HG03175 (cell line): ENCODE data around the gene RPL10.
"Not testable (repeated sequence)": the region's sequence is repeated elsewhere in the genome, so short reads cannot be mapped to it uniquely, and the experiment has no call there.

Experiments used
- ATAC-seq: cut with Tn5 transposase; IDR thresholded peaks from one replicate; pipeline ENCODE4 v1.9.1; 2021; ENCODE audit warnings: mild to moderate bottlenecking, moderate library complexity; ENCODE audit not compliant: unreplicated experiment

RPL10 gene

GRCh38 chrX:154399527-154400368 is 1.6 kb downstream of the RPL10 start:
- no peak for ATAC-seq

GRCh38 chrX:154400369-154400817 is 2.2 kb downstream of the RPL10 start:
- not testable (repeated sequence) for ATAC-seq

- no peak for ATAC-seq
Measured at GRCh38 chrX:154401045-154401799, 3.0 kb downstream of the RPL10 start.

GRCh38 chrX:154401918-154402621 is 3.9 kb downstream of the RPL10 start:
- ATAC-seq = no peak

- no peak for ATAC-seq
Measured at GRCh38 chrX:154402622-154403127, 4.5 kb downstream of the RPL10 start.

GRCh38 chrX:154403192-154403591 is 5.0 kb downstream of the RPL10 start:
- ATAC-seq = no peak

GRCh38 chrX:154403858-154404257 is 5.7 kb downstream of the RPL10 start:
- ATAC-seq = no peak

- ATAC-seq = no peak
Measured at GRCh38 chrX:154404625-154405192, 6.5 kb downstream of the RPL10 start.

GRCh38 chrX:154408659-154409221 is 10.6 kb downstream of the RPL10 start:
- ATAC-seq = no peak

- ATAC-seq = no peak
Measured at GRCh38 chrX:154409222-154409871, 11.2 kb downstream of the RPL10 start, which contains the start of gene DNASE1L1. Gene DNASE1L1 (minus strand): TSS chrX:154409254. CDS start chrX:154405568, 3,686 bp downstream.

- ATAC-seq = peak; percentile 62
Measured at GRCh38 chrX:154411981-154412340, 13.8 kb downstream of the RPL10 start.

- no peak for ATAC-seq
Measured at GRCh38 chrX:154412468-154412867, 14.3 kb downstream of the RPL10 start.

- ATAC-seq = no peak
Measured at GRCh38 chrX:154413142-154413541, 15.0 kb downstream of the RPL10 start.

GRCh38 chrX:154417157-154417556 is 19.0 kb downstream of the RPL10 start:
- ATAC-seq = no peak

GRCh38 chrX:154419189-154419588 is 21.0 kb downstream of the RPL10 start:
- ATAC-seq = no peak

GRCh38 chrX:154419688-154420401 is 21.7 kb downstream of the RPL10 start:
- no peak for ATAC-seq

GRCh38 chrX:154420402-154420756 is 22.2 kb downstream of the RPL10 start:
- no peak for ATAC-seq

GRCh38 chrX:154426916-154427770 is 29.0 kb downstream of the RPL10 start:
- ATAC-seq = no peak
